A549 (cell line): ENCODE results near the gene GRAP2.

Source experiments
- CTCF ChIP-seq: fragments of >200 bp; sonication (Bioruptor Twin); formaldehyde crosslinking; IDR thresholded peaks from 3 replicates; pipeline ENCODE4 v1.5.1; 2016
- ELK1 ChIP-seq: fragments of 150-350 bp; IDR thresholded peaks from 2 replicates; pipeline ENCODE4 v1.6.1; 2014; ENCODE audit warnings: low read depth, mild to moderate bottlenecking, low read length
- EP300 ChIP-seq, 2 experiments: fragments of >200 bp; sonication (Bioruptor Twin); formaldehyde crosslinking; IDR thresholded peaks; 2 replicates in 1 of 2; 3 replicates in 1 of 2; pipeline ENCODE4 v1.6.1; 2016 to 2017
- GATA3 ChIP-seq: IDR thresholded peaks from 2 replicates; pipeline ENCODE4 v1.6.1; 2012; ENCODE audit warnings: borderline replicate concordance
- JUN ChIP-seq, 2 experiments: fragments of >200 bp; sonication (Bioruptor Twin); formaldehyde crosslinking; IDR thresholded peaks; 2 replicates in 1 of 2; 3 replicates in 1 of 2; pipeline ENCODE4 v1.6.1; 2016 to 2017
- POLR2A ChIP-seq: IDR thresholded peaks from 2 replicates; pipeline ENCODE4 v1.6.1; 2012; ENCODE audit warnings: mild to moderate bottlenecking, low read length
- RAD21 ChIP-seq, 2 experiments: fragments of >200 bp in 1 of 2; sonication (Bioruptor Twin) in 1 of 2; formaldehyde crosslinking in 1 of 2; IDR thresholded peaks in 1 of 2; conservative IDR thresholded peaks in 1 of 2; 2 replicates in 1 of 2; 3 replicates in 1 of 2; pipeline ENCODE4 v1.6.1; 2012 to 2018; ENCODE audit warnings: inconsistent platforms in 1 of 2

DNA sequence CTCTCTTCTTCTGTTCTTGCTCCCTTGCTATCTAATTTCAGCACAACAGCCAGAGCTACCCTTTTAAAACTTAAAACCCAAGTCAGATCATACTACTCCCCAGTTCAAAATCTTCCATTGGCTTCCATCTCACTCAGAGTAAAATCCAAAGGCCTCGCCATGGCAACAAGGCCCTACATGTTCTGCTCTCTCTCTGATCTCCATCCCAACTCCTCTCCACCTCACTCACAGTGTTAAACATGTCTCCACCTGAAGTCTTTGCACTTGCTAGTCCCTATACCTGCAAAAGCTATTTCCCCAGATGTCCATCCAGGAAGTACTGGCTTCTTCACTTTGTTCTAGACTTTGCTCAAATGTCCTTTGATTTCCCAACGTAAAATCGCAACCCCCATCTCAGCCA, 3.0 kb upstream of the GRAP2 start:
- no peak for TF ChIP-seq JUN (IDR thresholded peaks at IDR 0.05)
- no peak for TF ChIP-seq RAD21 (conservative IDR thresholded peaks at IDR 0.05 in 1 of 2, IDR thresholded peaks at IDR 0.05 in 1 of 2)
- TF ChIP-seq CTCF = no peak
- no peak for TF ChIP-seq ELK1
- no peak for TF ChIP-seq POLR2A
- no peak for TF ChIP-seq EP300 (IDR thresholded peaks at IDR 0.05)
- TF ChIP-seq GATA3 = no peak
